Midbrain (tissue), 1 donor: Measurements from ENCODE around the gene PIGU.
"Not testable (repeated sequence)": the region's sequence is repeated elsewhere in the genome, so short reads cannot be mapped to it uniquely, and the experiment has no call there.

Experiments used
- DNase-seq: peaks from one replicate; lab custom pipeline; 2025; lab: John Stamatoyannopoulos, UW

The PIGU gene

GRCh38 chr20:34661811-34662210 is 15.1 kb downstream of the PIGU start:
- not testable (repeated sequence) for DNase-seq

- DNase-seq, result not testable (repeated sequence)
These were observed 18.2 kb downstream of the PIGU start for GRCh38 chr20:34658654-34659053.

DNA sequence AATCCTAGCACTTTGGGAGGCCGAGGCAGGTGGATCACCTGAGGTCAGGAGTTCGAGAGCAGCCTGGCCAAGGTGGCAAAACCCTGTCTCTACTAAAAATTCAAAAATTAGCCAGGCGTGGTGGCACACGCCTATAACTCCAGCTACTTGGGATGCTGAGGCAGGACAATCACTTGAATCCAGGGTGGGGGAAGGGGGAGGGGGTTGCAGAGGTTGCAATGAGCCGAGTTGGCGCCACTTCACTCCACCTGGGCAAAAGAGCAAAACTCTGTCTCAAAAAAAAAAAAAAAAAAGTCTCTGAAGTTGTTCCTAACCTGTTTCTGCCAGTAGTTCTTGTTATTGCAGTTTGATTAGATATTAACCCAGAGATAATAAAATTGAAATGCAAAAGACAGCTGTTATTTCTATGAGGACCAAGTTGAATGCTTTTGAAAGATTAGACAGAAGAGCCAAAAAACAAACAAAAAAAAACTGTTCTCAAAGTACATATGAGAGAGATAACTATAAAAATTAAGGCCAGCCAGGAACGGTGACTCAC is 22.6 kb downstream of the PIGU start:
- DNase-seq, result no peak

- no peak for DNase-seq
These were observed 25.7 kb downstream of the PIGU start for GRCh38 chr20:34651200-34651599.

GRCh38 chr20:34647737-34648136 is 29.2 kb downstream of the PIGU start:
- no peak for DNase-seq

- DNase-seq, result no peak
These were observed 31.9 kb downstream of the PIGU start for GRCh38 chr20:34644951-34645350.

- no peak for DNase-seq
These were observed 32.5 kb downstream of the PIGU start for GRCh38 chr20:34644345-34644744.

- no peak for DNase-seq
These were observed 33.0 kb downstream of the PIGU start for GRCh38 chr20:34643928-34644327.

- DNase-seq, result no peak
These were observed 34.9 kb downstream of the PIGU start for GRCh38 chr20:34642009-34642408.

DNA sequence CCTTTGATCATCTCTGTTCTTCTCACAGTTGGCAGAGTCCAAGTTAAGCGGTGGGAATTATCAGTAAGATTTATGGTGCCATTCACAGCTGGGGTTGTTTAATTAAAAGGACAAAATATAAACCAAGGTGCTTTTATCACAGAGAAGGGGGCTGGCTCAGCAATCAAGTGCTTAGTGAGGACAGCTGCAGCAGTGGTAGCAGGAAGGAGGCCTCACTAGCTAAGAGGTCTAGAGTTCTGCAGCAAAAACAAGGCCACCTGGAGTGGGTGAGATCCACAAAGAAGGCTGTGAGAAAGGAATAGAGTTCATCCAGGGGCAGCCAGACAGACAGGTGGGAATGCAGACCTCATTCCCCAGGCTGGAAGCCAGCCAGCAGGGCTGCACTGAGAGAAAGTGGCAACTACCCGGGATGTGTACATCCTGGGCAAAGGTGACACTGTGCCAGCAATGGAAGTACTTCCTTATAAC is 37.1 kb downstream of the PIGU start:
- no peak for DNase-seq

DNA sequence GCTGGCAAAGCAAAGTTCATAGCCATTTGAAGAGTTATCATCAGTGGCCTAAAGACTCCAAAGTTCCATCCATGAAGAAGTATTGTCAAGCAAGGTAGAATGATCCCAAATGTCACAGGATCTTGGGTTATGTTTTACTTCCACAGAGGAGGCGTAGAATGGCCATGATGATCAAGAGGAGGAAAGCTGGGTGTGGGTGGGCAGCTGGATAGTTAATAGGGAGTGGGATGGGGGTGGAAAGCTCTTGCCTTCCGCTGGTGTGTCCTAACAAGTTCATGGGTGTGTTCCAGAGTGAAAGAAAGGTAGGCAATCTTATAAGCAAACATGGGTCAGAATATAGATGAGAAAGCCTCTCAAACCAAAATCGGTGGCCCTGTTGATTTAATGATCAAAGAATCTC is 38.4 kb downstream of the PIGU start:
- DNase-seq, result no peak

- no peak for DNase-seq
These were observed 38.9 kb downstream of the PIGU start for GRCh38 chr20:34638039-34638292.

GRCh38 chr20:34637245-34638038 is 39.5 kb downstream of the PIGU start:
- DNase-seq, result peak; percentile 86

DNA sequence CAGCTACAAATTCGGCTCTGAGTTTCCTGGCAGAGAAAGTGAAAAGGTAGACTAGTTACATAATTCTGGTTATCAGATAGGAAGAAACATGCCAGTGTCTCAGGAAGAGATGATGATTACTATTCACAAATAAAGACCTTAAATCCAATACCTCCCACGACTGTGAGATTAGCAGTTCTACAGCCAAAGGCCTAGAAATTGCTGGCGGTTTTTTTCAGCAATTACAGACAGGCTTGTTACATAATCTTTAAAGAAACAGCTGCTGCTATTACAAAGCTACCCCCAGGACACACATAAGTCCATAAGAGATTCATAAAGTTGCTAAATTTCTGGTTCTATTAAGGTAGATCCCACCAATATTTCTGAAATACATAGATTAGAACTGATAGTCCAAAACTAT is 40.2 kb downstream of the PIGU start:
- no peak for DNase-seq

DNA sequence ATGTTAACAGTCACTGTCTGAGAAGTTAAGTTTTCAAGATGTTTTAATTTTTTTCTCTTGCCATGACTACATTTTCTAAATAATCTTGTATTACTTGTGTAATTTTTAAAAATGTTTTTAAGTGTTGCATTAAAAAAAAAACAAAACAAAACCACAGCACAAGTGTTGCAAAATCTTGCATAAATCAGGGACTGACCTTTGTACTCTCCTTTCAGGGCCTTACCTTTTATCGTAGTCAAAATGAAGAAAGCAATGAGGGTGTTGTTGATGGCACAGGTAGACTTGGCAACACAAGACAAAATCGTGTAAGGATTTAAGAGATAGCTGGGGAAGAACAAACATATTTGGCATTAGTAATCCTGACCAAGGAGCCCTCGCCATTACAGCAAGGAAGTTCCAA is 42.5 kb downstream of the PIGU start:
- DNase-seq, result no peak

GRCh38 chr20:34632870-34633452 is 43.9 kb downstream of the PIGU start:
- no peak for DNase-seq

DNA sequence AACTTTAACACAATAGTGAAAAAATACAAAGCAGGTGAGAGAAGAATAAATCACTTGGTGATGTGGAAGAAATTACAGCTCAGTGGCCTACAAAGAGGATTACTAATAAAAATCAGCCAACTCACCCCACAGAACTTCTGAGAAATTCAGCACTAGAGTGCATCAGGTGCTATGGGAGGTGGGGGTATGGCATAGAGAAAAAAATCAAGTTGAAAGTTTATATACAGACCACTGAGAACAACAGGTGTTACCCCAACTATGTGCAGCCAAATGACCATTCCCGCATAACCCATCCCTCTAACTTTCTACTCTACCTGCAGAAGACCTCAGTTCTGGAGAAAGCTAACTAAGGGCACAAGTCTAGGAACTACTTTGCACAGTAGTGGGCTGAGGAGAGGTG is 47.0 kb downstream of the PIGU start:
- no peak for DNase-seq

GRCh38 chr20:34629342-34629741 is 47.5 kb downstream of the PIGU start:
- DNase-seq, result no peak

DNA sequence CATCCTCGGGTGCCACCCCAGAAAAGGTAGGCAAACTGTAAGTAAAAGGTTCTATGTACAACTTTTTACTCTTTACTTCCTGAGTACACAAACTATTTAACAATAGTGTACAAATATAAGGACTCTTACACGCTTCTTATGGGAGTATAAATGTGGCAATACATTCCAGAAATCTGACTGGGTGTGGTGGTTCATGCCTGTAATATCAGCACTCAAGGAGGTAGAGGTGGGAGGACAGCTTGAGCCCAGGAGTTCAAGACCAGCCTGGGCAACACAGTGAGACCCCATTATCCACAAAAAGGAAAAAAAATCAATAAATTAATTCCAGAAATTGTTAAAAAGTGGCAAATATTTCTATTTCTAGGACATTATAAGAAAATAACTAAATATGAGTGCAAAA is 48.9 kb downstream of the PIGU start:
- DNase-seq, result no peak

DNA sequence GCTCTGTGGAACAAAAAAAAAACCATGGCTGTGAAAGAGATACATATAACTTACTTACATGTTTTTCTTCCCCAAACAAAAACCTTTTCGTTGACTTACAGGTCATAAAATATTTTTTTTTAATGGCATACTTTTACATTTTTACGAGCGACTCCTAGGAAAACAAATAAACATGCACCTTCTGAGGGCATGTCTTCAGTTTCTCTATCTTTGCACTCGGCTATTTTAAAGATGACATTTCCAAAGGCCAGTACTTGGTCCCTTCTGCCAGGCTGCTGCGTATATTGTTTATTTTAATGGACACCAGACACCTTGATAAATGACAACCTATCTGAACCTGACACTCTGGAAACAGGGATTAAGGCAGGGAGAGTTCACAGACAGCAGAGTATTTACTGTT is 49.4 kb downstream of the PIGU start:
- DNase-seq, result no peak

GRCh38 chr20:34626992-34627391 is 49.9 kb downstream of the PIGU start:
- no peak for DNase-seq

GRCh38 chr20:34624629-34625028 is 52.3 kb downstream of the PIGU start:
- no peak for DNase-seq

DNA sequence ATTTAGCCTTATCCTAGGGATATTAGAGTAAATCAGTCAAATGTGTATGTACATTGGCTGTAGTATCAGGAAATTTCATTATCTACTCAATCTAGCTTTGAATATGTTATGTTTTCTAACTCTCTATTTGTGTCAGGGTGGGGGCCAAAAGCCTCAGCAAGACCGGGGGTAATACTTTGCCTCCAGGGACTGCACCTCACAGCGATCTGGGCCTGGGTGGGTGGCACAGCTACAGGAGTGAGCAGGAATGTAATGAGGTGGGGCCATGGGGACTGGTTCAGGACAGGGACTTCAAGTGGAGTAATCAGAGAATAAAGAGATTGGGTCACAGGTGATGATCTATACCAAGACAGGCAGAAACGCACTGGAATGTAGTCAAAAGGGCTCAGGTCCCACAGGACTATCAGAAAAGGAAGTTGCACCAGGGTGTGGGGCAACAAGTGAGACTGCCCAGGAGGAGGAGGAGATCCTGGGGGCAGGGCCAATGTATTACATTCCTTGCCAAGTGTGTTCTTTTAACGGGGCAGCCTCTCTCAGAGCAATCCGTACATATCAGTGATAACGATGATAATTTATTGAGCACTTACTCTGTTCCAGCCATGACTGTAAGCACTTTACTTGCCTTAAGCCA is 54.0 kb downstream of the PIGU start:
- no peak for DNase-seq
